HepG2 (cell line): ENCODE measurements around the gene ABTB2. TPM values are rescaled to one million over a fixed set of nuclear protein-coding genes. Genes with fewer than 3 reads are reported as not detected.
A peak's percentile ranks its signal among the peaks of the same experiment; 100 is the strongest.

Source experiments
- ATAC-seq: fragments of 200-7000 bp; cut with Tn5 transposase; 3 replicates; pipeline ENCODE4 v1.9.1; 2020; ENCODE audit warnings: mild to moderate bottlenecking, moderate library complexity
- BruUV-seq: library from RNA; stranded (reverse); fragments of 400-500 nt; replicated peaks from 2 replicates; lab custom pipeline; 2021; lab: Mats Ljungman, UMichigan
- CTCF ChIA-PET: fragments of 300-600 bp; formaldehyde crosslinking; extraction: SDS; loops from one replicate; lab custom pipeline; 2021; ENCODE audit warnings: low total read pairs, inconsistent platforms, low intra/inter-chr PET ratio; lab: Yijun Ruan, JAX
- POLR2A ChIA-PET: fragments of 350-600 bp; sonication (Branson Sonifier 250); formaldehyde crosslinking; loops from one replicate; lab custom pipeline; 2020; ENCODE audit warnings: antibody characterized with exemption, inconsistent platforms; lab: Yijun Ruan, JAX
- DNase-seq: peaks from one replicate; pipeline ENCODE4 v3.0.0-alpha.2; 2015; ENCODE audit warnings: low spot score
- FAIRE-seq: peaks from 3 replicates; lab custom pipeline; 2011; peaks lifted over from hg19 to GRCh38; lab: Jason Lieb, UNC
- H2AFZ ChIP-seq: one replicate; pipeline ENCODE4 v1.6.1; 2011; ENCODE audit warnings: low read length, inconsistent platforms
- H3K27ac ChIP-seq: fragments of 300-600 bp; 3 replicates; pipeline ENCODE4 v1.8.0; 2011; ENCODE audit warnings: mixed run types, mild to moderate bottlenecking, mixed read lengths, low read length, inconsistent platforms; ENCODE audit not compliant: insufficient read depth; ENCODE audit errors: extremely low read length
- H3K27me3 ChIP-seq, 2 experiments: fragments of 200-600 bp in 1 of 2; 2 replicates in 1 of 2; 3 replicates in 1 of 2; pipeline versions ENCODE4 v1.6.0 to v1.8.0; 2011; ENCODE audit warnings: low read length in 2 of 2, mild to moderate bottlenecking in 2 of 2, moderate library complexity in 2 of 2, inconsistent platforms in 1 of 2; ENCODE audit not compliant: insufficient read depth in 2 of 2, control insufficient read depth in 1 of 2
- H3K36me3 ChIP-seq, 2 experiments: fragments of 200-600 bp in 1 of 2; replicated peaks in 1 of 2; 2 replicates in 1 of 2; 3 replicates in 1 of 2; pipeline versions ENCODE4 v1.5.1 to v1.8.0; 2011; ENCODE audit warnings: low read length in 2 of 2, inconsistent platforms in 1 of 2; ENCODE audit not compliant: insufficient read depth in 2 of 2, control insufficient read depth in 1 of 2
- H3K4me1 ChIP-seq: 2 replicates; pipeline ENCODE4 v1.5.1; 2012; ENCODE audit warnings: low read length, inconsistent platforms; ENCODE audit not compliant: insufficient read depth
- H3K4me2 ChIP-seq: 2 replicates; pipeline ENCODE4 v1.6.0; 2011; ENCODE audit warnings: low read depth, low read length, inconsistent platforms
- H3K4me3 ChIP-seq, 3 experiments: fragments of 200-600 bp in 1 of 3; sonication (generic), shearing (Covaris generic) in 1 of 3; replicated peaks in 1 of 3; 2 replicates each; pipeline ENCODE4 v1.5.1; 2011 to 2016; ENCODE audit warnings: low read length in 3 of 3, inconsistent platforms in 2 of 3, low read depth in 2 of 3, mild to moderate bottlenecking in 2 of 3, control low read depth in 1 of 3, mixed read lengths in 1 of 3; ENCODE audit not compliant: insufficient read depth in 1 of 3
- H3K79me2 ChIP-seq: one replicate; pipeline ENCODE4 v1.6.1; 2011; ENCODE audit warnings: low read length, inconsistent platforms; ENCODE audit not compliant: insufficient read depth
- H3K9ac ChIP-seq: 2 replicates; pipeline ENCODE4 v1.6.0; 2011; ENCODE audit warnings: mild to moderate bottlenecking, low read depth, low read length, inconsistent platforms; ENCODE audit not compliant: insufficient read depth
- H3K9me3 ChIP-seq: 2 replicates; pipeline ENCODE4 v1.5.1; 2012; ENCODE audit warnings: mild to moderate bottlenecking, low read length
- H4K20me1 ChIP-seq: 2 replicates; pipeline ENCODE4 v1.6.0; 2011; ENCODE audit warnings: inconsistent platforms, mild to moderate bottlenecking, low read length, moderate library complexity; ENCODE audit not compliant: insufficient read depth
- ARNT ChIP-seq: fragments of 450-650 bp; IDR thresholded peaks from 2 replicates; pipeline ENCODE4 v1.6.1; 2017
- CREB1 ChIP-seq, 2 experiments: fragments of 450-650 bp in 1 of 2; IDR thresholded peaks; 2 replicates each; pipeline ENCODE4 v1.6.1; 2016 to 2017; ENCODE audit warnings: control low read depth in 1 of 2, mild to moderate bottlenecking in 1 of 2, missing compliant biosample characterization in 1 of 2, missing genetic modification characterization in 1 of 2
- FLYWCH1 ChIP-seq: sonication (generic); formaldehyde crosslinking; IDR thresholded peaks from 2 replicates; pipeline ENCODE4 v1.8.1; 2023; ENCODE audit warnings: mild to moderate bottlenecking, missing genetic modification reagents
- KLF9 ChIP-seq: IDR thresholded peaks from 2 replicates; pipeline ENCODE4 v1.6.1; 2016; ENCODE audit warnings: low read depth
- MAF1 ChIP-seq: sonication (generic); formaldehyde crosslinking; IDR thresholded peaks from 2 replicates; pipeline ENCODE4 v1.5.0; 2020; ENCODE audit warnings: missing genetic modification reagents, borderline replicate concordance
- MEF2D ChIP-seq: sonication (generic); formaldehyde crosslinking; IDR thresholded peaks from 2 replicates; pipeline ENCODE4 v1.5.1; 2020; ENCODE audit warnings: mild to moderate bottlenecking, missing genetic modification reagents
- MXD1 ChIP-seq: sonication (generic); formaldehyde crosslinking; IDR thresholded peaks from 2 replicates; pipeline ENCODE4 v1.4.0; 2020; ENCODE audit warnings: mild to moderate bottlenecking, missing genetic modification reagents
- NR1H2 ChIP-seq: sonication (generic); formaldehyde crosslinking; IDR thresholded peaks from 2 replicates; pipeline ENCODE4 v1.8.1; 2022; ENCODE audit warnings: low read depth, missing genetic modification reagents, borderline replicate concordance
- PHF8 ChIP-seq: sonication (generic); formaldehyde crosslinking; IDR thresholded peaks from 2 replicates; pipeline ENCODE4 v1.5.0; 2020; ENCODE audit warnings: missing genetic modification reagents
- SOX5 ChIP-seq: IDR thresholded peaks from 2 replicates; pipeline ENCODE4 v1.6.1; 2016; ENCODE audit warnings: borderline replicate concordance
- XRCC5 ChIP-seq: fragments of 200-400 bp; formaldehyde crosslinking; optimal IDR thresholded peaks from 2 replicates; pipeline ENCODE3; 2017; ENCODE audit warnings: mild to moderate bottlenecking, low read length
- ZBTB3 ChIP-seq: sonication (generic); formaldehyde crosslinking; IDR thresholded peaks from 2 replicates; pipeline ENCODE4 v1.4.0; 2020; ENCODE audit warnings: low read depth, mild to moderate bottlenecking, moderate library complexity, missing genetic modification reagents, borderline replicate concordance
- ZBTB38 ChIP-seq: sonication (generic); formaldehyde crosslinking; IDR thresholded peaks from 2 replicates; pipeline ENCODE4 v1.5.1; 2020; ENCODE audit warnings: mild to moderate bottlenecking, missing genetic modification reagents
- ZFAT ChIP-seq: sonication (generic); formaldehyde crosslinking; conservative IDR thresholded peaks from 2 replicates; pipeline ENCODE4 v1.8.1; 2023; ENCODE audit warnings: missing genetic modification reagents, inconsistent platforms
- ZMYM2 ChIP-seq: sonication (generic); formaldehyde crosslinking; IDR thresholded peaks from 2 replicates; pipeline ENCODE4 v1.8.0; 2022; ENCODE audit warnings: mild to moderate bottlenecking, missing genetic modification reagents
- ZNF205 ChIP-seq: IDR thresholded peaks from 2 replicates; pipeline ENCODE4 v1.6.1; 2018; ENCODE audit warnings: missing biosample characterization, missing genetic modification reagents
- ZNF768 ChIP-seq: sonication (generic); formaldehyde crosslinking; IDR thresholded peaks from 2 replicates; pipeline ENCODE4 v1.4.0; 2020; ENCODE audit warnings: missing genetic modification reagents
- ZNF790 ChIP-seq: sonication (generic); formaldehyde crosslinking; IDR thresholded peaks from 2 replicates; pipeline ENCODE4 v1.8.0; 2022; ENCODE audit warnings: missing genetic modification reagents, mild to moderate bottlenecking, borderline replicate concordance
- ZNF850 ChIP-seq: sonication (generic); formaldehyde crosslinking; conservative IDR thresholded peaks from 2 replicates; pipeline ENCODE4 v1.9.0; 2021; ENCODE audit warnings: mild to moderate bottlenecking, missing genetic modification reagents
- WGBS: methylation state at CpG from one replicate; pipeline ENCODE4 v1.1.6; 2017; ENCODE audit warnings: low lambda C conversion rate; 5-methylcytosine and 5-hydroxymethylcytosine counted together
- in situ Hi-C: cut with HindIII; loops from 2 replicates; pipeline ENCODE4 v1.10.0; 2017; ENCODE audit warnings: low pct_unique_long_range_greater_than_20kb; ENCODE audit not compliant: extremely low pct_ligation_motif_present
- intact Hi-C: fragments of 100-400 bp; cut with micrococcal nuclease; formaldehyde crosslinking; loops from one replicate; pipeline ENCODE4 v1.10.0; 2022; ENCODE audit not compliant: unreplicated experiment
- polyA plus RNA-seq, 8 experiments: library from polyadenylated mRNA; depleted of rRNA in 3 of 8; stranded (reverse) in 7 of 8; unstranded in 1 of 8; fragments of >200 nt; fragmentation: Illumina TruSeq in 4 of 8; extraction: Trizol in 4 of 8; gene quantifications; 2 replicates each; pipeline versions ENCODE4 v1.2.1 to v1.2.3, GENCODE V29; 2011 to 2016; ENCODE audit warnings: low read depth in 4 of 8, missing spikeins in 1 of 8, mixed read lengths in 1 of 8; ENCODE audit not compliant: insufficient read depth in 1 of 8
- total RNA-seq, 5 experiments: library from RNA; depleted of rRNA; stranded (reverse); fragments of >200 nt; fragmentation: Illumina TruSeq; extraction: Trizol; gene quantifications; 2 replicates each; pipeline ENCODE4 v1.2.3, GENCODE V29; 2016; ENCODE audit warnings: low read depth in 1 of 5
- TF ChIP-seq, protein P1 (sequence below): sonication (generic); formaldehyde crosslinking; IDR thresholded peaks from 2 replicates; pipeline ENCODE4 v1.8.0; 2022; ENCODE audit warnings: missing genetic modification reagents, mild to moderate bottlenecking, inconsistent platforms, borderline replicate concordance
- TF ChIP-seq, protein P2 (sequence below): sonication (generic); formaldehyde crosslinking; IDR thresholded peaks from 2 replicates; pipeline ENCODE4 v1.4.0; 2020; ENCODE audit warnings: missing genetic modification reagents, mild to moderate bottlenecking, borderline replicate concordance
- TF ChIP-seq, protein P3 (sequence below): IDR thresholded peaks from 2 replicates; pipeline ENCODE4 v1.6.1; 2018; ENCODE audit warnings: missing genetic modification reagents, mild to moderate bottlenecking, missing compliant biosample characterization

Gene ABTB2
- total and polyA plus RNA-seq, 2 of the 13 experiments (the other 11 are each of a cell fraction or from before 2014, with no cell fraction given) = 5.1 to 15.4 TPM

DNA sequence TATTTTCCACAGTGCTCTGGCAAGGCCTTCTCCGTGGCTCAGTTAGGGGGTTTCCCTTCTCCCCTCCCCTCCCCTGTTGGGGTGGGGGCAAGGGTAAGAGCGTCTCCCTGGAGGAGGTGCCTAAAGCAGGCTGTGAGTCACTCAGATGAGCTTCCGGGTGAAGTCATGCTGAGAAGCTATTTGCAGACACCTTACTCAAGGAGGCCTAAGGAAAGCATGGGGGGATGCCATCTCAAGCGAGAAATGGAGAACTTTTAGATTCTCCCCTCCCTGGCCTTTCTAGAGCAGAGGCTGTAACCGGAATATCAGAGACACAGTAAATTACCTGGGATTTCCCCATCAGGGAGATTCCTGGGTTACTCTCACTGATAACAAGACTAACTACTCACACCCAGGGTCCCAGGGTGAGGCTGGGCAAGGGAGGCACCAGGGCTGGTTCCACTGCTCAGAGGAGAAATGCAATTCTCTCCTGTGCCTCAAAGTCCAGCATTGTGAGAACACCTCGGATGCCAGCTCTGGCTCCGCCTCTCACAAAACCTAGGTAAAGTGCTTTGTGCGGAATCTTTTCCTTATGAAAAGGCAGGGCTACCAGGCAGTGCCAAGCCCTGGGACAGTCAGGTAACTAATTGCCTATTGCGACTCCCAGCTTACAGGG, 123.6 kb downstream of the ABTB2 start (continued):
- TF ChIP-seq MEF2D = no peak
- TF ChIP-seq PHF8 (CRISPR knock-in tag) = no peak
- TF ChIP-seq CREB1 (IDR thresholded peaks at IDR 0.05) = no peak
- no peak for TF ChIP-seq CREB1 (CRISPR knock-in tag; IDR thresholded peaks at IDR 0.05)
- TF ChIP-seq, protein P1, sequence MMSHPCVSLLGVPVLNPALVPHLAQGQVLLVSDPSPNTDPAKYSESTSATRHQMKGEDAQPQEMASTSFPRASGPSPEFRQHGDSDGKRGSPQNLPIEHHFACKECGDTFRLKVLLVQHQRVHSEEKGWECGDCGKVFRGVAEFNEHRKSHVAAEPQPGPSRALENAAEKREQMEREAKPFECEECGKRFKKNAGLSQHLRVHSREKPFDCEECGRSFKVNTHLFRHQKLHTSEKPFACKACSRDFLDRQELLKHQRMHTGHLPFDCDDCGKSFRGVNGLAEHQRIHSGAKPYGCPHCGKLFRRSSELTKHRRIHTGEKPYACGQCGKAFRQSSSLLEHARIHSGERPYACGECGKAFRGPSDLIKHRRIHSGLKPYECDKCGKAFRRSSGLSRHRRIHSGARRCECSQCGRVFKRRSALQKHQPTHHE (CRISPR knock-in tag) = no peak
- no peak for TF ChIP-seq MAF1 (CRISPR knock-in tag)
- TF ChIP-seq ZNF768 (CRISPR knock-in tag) = no peak
- TF ChIP-seq SOX5 (CRISPR knock-in tag) = no peak
- TF ChIP-seq ZNF790 = no peak
- TF ChIP-seq, all 625 proteins: peak for 0

DNA sequence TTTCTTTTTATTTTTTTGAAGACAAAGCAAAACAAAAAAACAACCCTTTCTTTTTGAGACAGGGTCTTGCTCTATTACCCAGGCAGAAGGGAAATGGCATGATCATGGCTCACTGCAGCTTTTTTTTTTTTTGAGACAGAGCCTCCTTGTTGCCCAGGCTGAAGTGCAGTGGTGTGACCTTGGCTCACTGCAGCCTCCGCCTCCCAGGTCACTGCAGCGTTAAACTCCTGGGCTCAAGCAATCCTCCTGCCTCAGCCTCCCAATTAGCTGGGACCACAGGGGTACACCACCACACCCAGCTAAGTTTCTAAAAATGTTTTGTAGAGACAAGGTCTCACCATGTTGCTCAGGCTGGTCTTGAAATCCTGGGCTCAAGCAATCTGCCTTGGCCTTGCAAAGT, 124.6 kb downstream of the ABTB2 start:
- ChIA-PET CTCF (no interaction called here), POLR2A (interaction anchor here (1.2 kb wide), 1 partner anchor 125 kb away, joined by 6 read pairs; the partner anchor contains the start of gene ABTB2)
- FAIRE-seq = no peak
- Histone ChIP-seq H3K27ac (no peak overlapping the region), H2AFZ (no peak overlapping the region), H3K9ac (no peak overlapping the region), H3K79me2 (peaks cover 2% of the 10 kb centered on the region), H3K4me3 (no peak overlapping the region), H3K27me3 (no peaks in the 10 kb centered on the region), H3K36me3 (no peaks in the 10 kb centered on the region), H3K9me3 (no peaks in the 10 kb centered on the region), H4K20me1 (peaks cover 3% of the 10 kb centered on the region; the same call in 1 of the 2 replicates), H3K4me1 (peaks cover 18% of the 10 kb centered on the region), H3K4me2 (no peak overlapping the region)
- intact Hi-C loops = no loop called here
- no TSS peak for BruUV-seq
- in situ Hi-C loops = no loop called here
- WGBS = 88% methylated on average over 2 of the region's 2 CpGs
- ATAC-seq = no peak
- DNase-seq = no peak
- TF ChIP-seq ZBTB38 (CRISPR knock-in tag) = peak; percentile 59; the same call in 1 of the 2 replicates
- peak; percentile 99 for TF ChIP-seq ZBTB3 (CRISPR knock-in tag)
- TF ChIP-seq ZNF850 (CRISPR knock-in tag) = no peak
- TF ChIP-seq ZNF205 (CRISPR knock-in tag) = no peak
- TF ChIP-seq ZMYM2 (CRISPR knock-in tag) = 0 out of 2 replicates have a peak, but pooled peaks have one; percentile 31
- TF ChIP-seq NR1H2 (CRISPR knock-in tag) = no peak
- TF ChIP-seq MXD1 (CRISPR knock-in tag) = no peak
- TF ChIP-seq XRCC5 = no peak
- TF ChIP-seq, protein P2, sequence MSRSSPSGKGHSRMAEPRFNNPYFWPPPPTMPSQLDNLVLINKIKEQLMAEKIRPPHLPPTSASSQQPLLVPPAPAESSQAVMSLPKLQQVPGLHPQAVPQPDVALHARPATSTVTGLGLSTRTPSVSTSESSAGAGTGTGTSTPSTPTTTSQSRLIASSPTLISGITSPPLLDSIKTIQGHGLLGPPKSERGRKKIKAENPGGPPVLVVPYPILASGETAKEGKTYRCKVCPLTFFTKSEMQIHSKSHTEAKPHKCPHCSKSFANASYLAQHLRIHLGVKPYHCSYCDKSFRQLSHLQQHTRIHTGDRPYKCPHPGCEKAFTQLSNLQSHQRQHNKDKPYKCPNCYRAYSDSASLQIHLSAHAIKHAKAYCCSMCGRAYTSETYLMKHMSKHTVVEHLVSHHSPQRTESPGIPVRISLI = peak; percentile 79; the same call in 1 of the 2 replicates
- TF ChIP-seq, protein P3, sequence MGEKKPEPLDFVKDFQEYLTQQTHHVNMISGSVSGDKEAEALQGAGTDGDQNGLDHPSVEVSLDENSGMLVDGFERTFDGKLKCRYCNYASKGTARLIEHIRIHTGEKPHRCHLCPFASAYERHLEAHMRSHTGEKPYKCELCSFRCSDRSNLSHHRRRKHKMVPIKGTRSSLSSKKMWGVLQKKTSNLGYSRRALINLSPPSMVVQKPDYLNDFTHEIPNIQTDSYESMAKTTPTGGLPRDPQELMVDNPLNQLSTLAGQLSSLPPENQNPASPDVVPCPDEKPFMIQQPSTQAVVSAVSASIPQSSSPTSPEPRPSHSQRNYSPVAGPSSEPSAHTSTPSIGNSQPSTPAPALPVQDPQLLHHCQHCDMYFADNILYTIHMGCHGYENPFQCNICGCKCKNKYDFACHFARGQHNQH (CRISPR knock-in tag) = no peak
- no peak for TF ChIP-seq KLF9 (CRISPR knock-in tag)
- TF ChIP-seq ZFAT (CRISPR knock-in tag) = no peak
- no peak for TF ChIP-seq FLYWCH1 (CRISPR knock-in tag)
- no peak for TF ChIP-seq ARNT
